Liver (tissue), 9 donors: Measurements from ENCODE around the gene GALNT9. TPM values are rescaled to one million over a fixed set of nuclear protein-coding genes. Genes with fewer than 3 reads are reported as not detected.

ENCODE experiments used
- DNase-seq: peaks from one replicate; pipeline ENCODE4 v3.0.0-alpha.2; 2017; ENCODE audit warnings: low spot score
- H3K27ac ChIP-seq, 2 donors: one replicate each; pipeline ENCODE4 v1.7.0; 2013; ENCODE audit warnings: inconsistent platforms in 2 of 2, low read length in 2 of 2, control low read depth in 1 of 2, low read depth in 1 of 2, mild to moderate bottlenecking in 1 of 2
- H3K27me3 ChIP-seq, 4 donors: one replicate each; pipeline versions ENCODE4 v1.6.1 to v1.7.0; 2013; ENCODE audit warnings: low read length in 3 of 4, inconsistent platforms in 1 of 4, mild to moderate bottlenecking in 1 of 4, moderate library complexity in 1 of 4; ENCODE audit not compliant: control insufficient read depth in 4 of 4, insufficient read depth in 4 of 4
- H3K36me3 ChIP-seq, 4 donors: one replicate each; pipeline versions ENCODE4 v1.6.1 to v1.7.0; 2013; ENCODE audit warnings: low read length in 3 of 4, mild to moderate bottlenecking in 3 of 4, low read depth in 1 of 4, moderate library complexity in 1 of 4; ENCODE audit not compliant: control insufficient read depth in 4 of 4, insufficient read depth in 3 of 4
- H3K4me1 ChIP-seq, 4 donors: one replicate each; pipeline versions ENCODE4 v1.6.1 to v1.7.0; 2013; ENCODE audit warnings: low read length in 3 of 4, mild to moderate bottlenecking in 3 of 4, moderate library complexity in 1 of 4; ENCODE audit not compliant: control insufficient read depth in 4 of 4, insufficient read depth in 4 of 4
- H3K4me3 ChIP-seq, 3 donors: one replicate each; pipeline versions ENCODE4 v1.6.1 to v1.7.0; 2013; ENCODE audit warnings: low read length in 3 of 3, control low read depth in 1 of 3, low read depth in 1 of 3, mild to moderate bottlenecking in 1 of 3
- H3K9ac ChIP-seq, 2 donors: one replicate each; pipeline ENCODE4 v1.7.0; 2013; ENCODE audit warnings: low read length in 2 of 2, mild to moderate bottlenecking in 2 of 2, moderate library complexity in 2 of 2, control low read depth in 1 of 2, low read depth in 1 of 2
- H3K9me3 ChIP-seq, 4 donors: one replicate each; pipeline versions ENCODE4 v1.6.1 to v1.7.0; 2013; ENCODE audit warnings: low read length in 3 of 4; ENCODE audit not compliant: control insufficient read depth in 4 of 4
- ATF3 ChIP-seq: IDR thresholded peaks from 2 replicates; pipeline ENCODE4 v1.6.1; 2016; ENCODE audit warnings: antibody characterized with exemption
- EGR1 ChIP-seq, 2 donors: IDR thresholded peaks; 2 replicates each; pipeline ENCODE4 v1.6.1; 2016 to 2018; ENCODE audit warnings: antibody characterized with exemption in 2 of 2, low read depth in 2 of 2
- FOXA1 ChIP-seq: IDR thresholded peaks from 2 replicates; pipeline ENCODE4 v1.6.1; 2016; ENCODE audit warnings: antibody characterized with exemption
- FOXA2 ChIP-seq: IDR thresholded peaks from 2 replicates; pipeline ENCODE4 v1.6.1; 2016; ENCODE audit warnings: antibody characterized with exemption
- GABPA ChIP-seq, 2 donors: IDR thresholded peaks in 1 of 2; conservative IDR thresholded peaks in 1 of 2; 2 replicates each; pipeline ENCODE4 v1.6.1; 2016; ENCODE audit warnings: antibody characterized with exemption in 2 of 2, mild to moderate bottlenecking in 1 of 2, moderate library complexity in 1 of 2
- HNF4A ChIP-seq, 2 donors: conservative IDR thresholded peaks; 2 replicates each; pipeline ENCODE4 v1.6.1; 2016; ENCODE audit warnings: antibody characterized with exemption in 2 of 2, mild to moderate bottlenecking in 2 of 2
- HNF4G ChIP-seq: IDR thresholded peaks from 2 replicates; pipeline ENCODE4 v1.6.1; 2016; ENCODE audit warnings: antibody characterized with exemption
- JUND ChIP-seq, 2 donors: IDR thresholded peaks; 2 replicates each; pipeline ENCODE4 v1.6.1; 2016; ENCODE audit warnings: antibody characterized with exemption in 2 of 2
- MAX ChIP-seq: IDR thresholded peaks from 2 replicates; pipeline ENCODE4 v1.6.1; 2016; ENCODE audit warnings: antibody characterized with exemption
- RAD21 ChIP-seq, 2 donors: IDR thresholded peaks; 2 replicates each; pipeline ENCODE4 v1.6.1; 2016; ENCODE audit warnings: antibody characterized with exemption in 2 of 2, mild to moderate bottlenecking in 2 of 2
- REST ChIP-seq: IDR thresholded peaks from 2 replicates; pipeline ENCODE4 v1.6.1; 2016; ENCODE audit warnings: antibody characterized with exemption, mild to moderate bottlenecking
- SP1 ChIP-seq: IDR thresholded peaks from 2 replicates; pipeline ENCODE4 v1.6.1; 2018; ENCODE audit warnings: antibody characterized with exemption, mild to moderate bottlenecking
- YY1 ChIP-seq: IDR thresholded peaks from 2 replicates; pipeline ENCODE4 v1.6.1; 2016; ENCODE audit warnings: antibody characterized with exemption, mild to moderate bottlenecking
- WGBS: extraction: QIAGEN DNeasy Blood & Tissue Kit; methylation state at CpG from one replicate; pipeline ENCODE4 v1.1.7; 2013; 5-methylcytosine and 5-hydroxymethylcytosine counted together
- polyA plus RNA-seq, 2 donors: library from polyadenylated mRNA; stranded (reverse) in 1 of 2; unstranded in 1 of 2; fragments of 200-250 nt in 1 of 2; fragments of >200 nt in 1 of 2; fragmentation: Nextera tagmentation in 1 of 2; extraction: Ambion mirVana in 1 of 2; gene quantifications; one replicate each; pipeline versions ENCODE4 v1.2.1 to v1.2.3, GENCODE V29; 2013 to 2015
- total RNA-seq, 2 donors: library from RNA; depleted of rRNA; stranded (reverse); fragments of >200 nt; gene quantifications; one replicate each; pipeline ENCODE4 v1.2.3, GENCODE V29; 2014
- TF ChIP-seq, protein P1 (sequence below): fragments of 150-350 bp; IDR thresholded peaks from 2 replicates; pipeline ENCODE4 v1.5.1; 2017; ENCODE audit warnings: improper control_type of control experiment, low read depth, low read length; ENCODE audit not compliant: missing input control
- donor health status: healthy.
- donor health status: healthy.
- donor health status: healthy.
- donor health status: healthy.
- donor health status: healthy.

GALNT9 gene
- total and polyA plus RNA-seq, 4 donors = 0.05 to 0.25 (median 0.09) TPM; not detected in 1

GRCh38 chr12:132174015-132174838 lies 155.2 kb downstream of the GALNT9 start:
- H3K9me3 ChIP-seq = no peaks in the 10 kb centered on the region
- TF ChIP-seq REST (no peak), ATF3 (no peak), HNF4A (conservative IDR thresholded peaks at IDR 0.05) (no peak), YY1 (no peak), RAD21 (IDR thresholded peaks at IDR 0.05) (no peak), JUND (IDR thresholded peaks at IDR 0.05) (no peak), MAX (no peak), HNF4G (no peak), SP1 (no peak), GABPA (IDR thresholded peaks at IDR 0.05 in 1 of 2, conservative IDR thresholded peaks at IDR 0.05 in 1 of 2) (no peak)
- TF ChIP-seq, protein P1, sequence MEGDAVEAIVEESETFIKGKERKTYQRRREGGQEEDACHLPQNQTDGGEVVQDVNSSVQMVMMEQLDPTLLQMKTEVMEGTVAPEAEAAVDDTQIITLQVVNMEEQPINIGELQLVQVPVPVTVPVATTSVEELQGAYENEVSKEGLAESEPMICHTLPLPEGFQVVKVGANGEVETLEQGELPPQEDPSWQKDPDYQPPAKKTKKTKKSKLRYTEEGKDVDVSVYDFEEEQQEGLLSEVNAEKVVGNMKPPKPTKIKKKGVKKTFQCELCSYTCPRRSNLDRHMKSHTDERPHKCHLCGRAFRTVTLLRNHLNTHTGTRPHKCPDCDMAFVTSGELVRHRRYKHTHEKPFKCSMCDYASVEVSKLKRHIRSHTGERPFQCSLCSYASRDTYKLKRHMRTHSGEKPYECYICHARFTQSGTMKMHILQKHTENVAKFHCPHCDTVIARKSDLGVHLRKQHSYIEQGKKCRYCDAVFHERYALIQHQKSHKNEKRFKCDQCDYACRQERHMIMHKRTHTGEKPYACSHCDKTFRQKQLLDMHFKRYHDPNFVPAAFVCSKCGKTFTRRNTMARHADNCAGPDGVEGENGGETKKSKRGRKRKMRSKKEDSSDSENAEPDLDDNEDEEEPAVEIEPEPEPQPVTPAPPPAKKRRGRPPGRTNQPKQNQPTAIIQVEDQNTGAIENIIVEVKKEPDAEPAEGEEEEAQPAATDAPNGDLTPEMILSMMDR = no peak
- 82% methylated on average over 30 of the region's 30 CpGs for WGBS
- DNase-seq = no peak
- H3K4me3 ChIP-seq = no peak overlapping the region
- no peak overlapping the region for H3K9ac ChIP-seq
- H3K4me1 ChIP-seq = no peaks in the 10 kb centered on the region
- H3K27ac ChIP-seq = no peak overlapping the region
- H3K27me3 ChIP-seq = peaks cover 0 to 10% (median 0%) of the 10 kb centered on the region in 4 donors
- H3K36me3 ChIP-seq = no peaks in the 10 kb centered on the region

DNA sequence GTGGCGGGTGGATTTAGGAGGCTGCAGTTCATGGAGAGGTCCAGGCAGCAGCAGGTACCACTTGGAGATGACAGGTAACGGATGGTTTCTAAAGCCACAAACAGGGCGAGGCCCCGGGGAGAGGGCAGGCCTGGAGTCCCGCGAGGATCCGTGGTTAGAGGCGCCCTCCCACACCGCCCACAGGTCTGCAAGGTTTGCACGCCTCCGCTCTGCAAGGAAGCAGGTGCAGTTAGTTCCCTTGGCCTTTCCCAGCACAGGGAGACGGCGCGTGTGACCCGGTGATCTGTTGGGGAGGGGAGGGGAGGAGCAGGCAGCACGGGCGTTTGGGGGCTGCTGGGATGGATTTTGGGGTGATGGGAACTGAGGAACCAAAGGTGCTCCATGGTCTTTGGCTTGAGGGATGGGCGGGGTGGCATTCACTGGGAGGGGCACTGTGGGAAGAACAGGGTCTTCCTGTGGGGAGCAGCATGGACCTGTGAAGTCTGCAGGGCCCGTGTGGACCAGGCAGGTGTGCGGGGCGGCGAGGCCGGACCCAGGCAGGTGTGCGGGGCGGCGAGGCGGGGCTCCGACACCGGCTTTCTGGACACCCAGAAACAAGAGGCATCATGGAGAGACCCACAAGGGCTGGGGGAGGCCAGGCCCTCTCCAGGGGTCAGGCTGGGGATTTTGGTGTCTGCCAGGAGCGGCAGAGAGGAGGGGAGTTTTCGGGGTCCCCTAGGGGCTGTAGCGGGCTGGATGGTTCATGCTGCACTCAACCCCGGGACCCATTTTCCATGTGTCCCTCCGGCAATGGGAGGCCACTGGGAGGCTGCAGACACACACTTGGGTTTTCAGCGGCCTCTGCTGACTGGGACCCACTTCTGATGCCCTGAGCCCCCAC lies 156.0 kb downstream of the GALNT9 start:
- Histone ChIP-seq H3K27ac (no peak overlapping the region), H3K4me3 (no peak overlapping the region), H3K4me1 (no peaks in the 10 kb centered on the region), H3K36me3 (no peaks in the 10 kb centered on the region), H3K9ac (no peak overlapping the region), H3K9me3 (no peaks in the 10 kb centered on the region), H3K27me3 (peaks cover 0 to 10% (median 0%) of the 10 kb centered on the region in 4 donors)
- DNase-seq = no peak
- WGBS = 67% methylated on average over 35 of the region's 35 CpGs
- TF ChIP-seq EGR1 (IDR thresholded peaks at IDR 0.05; ENCODE audit: low read depth in 2 of 2) = no peak
- TF ChIP-seq GABPA (IDR thresholded peaks at IDR 0.05 in 1 of 2, conservative IDR thresholded peaks at IDR 0.05 in 1 of 2) = no peak
- TF ChIP-seq RAD21 (IDR thresholded peaks at IDR 0.05) = no peak
- no peak for TF ChIP-seq MAX
- no peak for TF ChIP-seq FOXA2
- TF ChIP-seq YY1 = no peak
- TF ChIP-seq, protein P1 = no peak
- no peak for TF ChIP-seq FOXA1
- no peak for TF ChIP-seq REST
